Measurements from ENCODE around the gene TAF1. TPM values are rescaled to one million over a fixed set of nuclear protein-coding genes. Genes with fewer than 3 reads are reported as not detected.
A peak's percentile ranks its signal among the peaks of the same experiment; 100 is the strongest.

Gene TAF1
- total and polyA plus RNA-seq, 9 of the 15 experiments (the other 6 are each of a cell fraction or from before 2014, with no cell fraction given): 6.4 to 45.1 (median 38.1) TPM

DNA sequence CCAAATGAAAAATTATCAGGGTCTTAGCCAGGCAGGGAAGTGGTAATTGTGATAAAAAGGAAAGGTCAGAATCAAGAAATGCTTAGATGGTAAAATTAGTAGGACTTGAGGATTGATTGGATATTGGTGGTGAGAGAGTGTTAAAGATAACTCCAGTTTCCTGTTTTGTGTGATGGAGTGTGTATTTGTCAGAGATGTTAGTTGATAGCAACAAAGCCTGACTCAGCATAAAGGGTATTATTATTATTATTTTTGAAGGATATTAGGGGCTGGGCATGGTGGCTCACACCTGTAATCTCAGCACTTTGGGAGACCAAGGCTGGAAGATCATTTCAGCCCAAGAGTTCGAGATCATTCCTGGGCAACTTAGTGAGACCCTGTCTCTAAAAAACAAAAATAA is 143.1 kb downstream of the TAF1 start:
- intact Hi-C loops (cut with micrococcal nuclease): no loop called here
- no TSS peak for BruUV-seq (replicated peaks)
- no peaks in the 10 kb centered on the region for H3K9me1 ChIP-seq (ENCODE audit: control insufficient read depth, insufficient read depth, low read length)
- no peaks in the 10 kb centered on the region for H3K4me1 ChIP-seq (replicated peaks in 1 of 2; ENCODE audit: control insufficient read depth in 2 of 2, insufficient read depth in 2 of 2, low read length in 2 of 2)
- H4K20me1 ChIP-seq (replicated peaks; ENCODE audit: control insufficient read depth, insufficient read depth, low read length): no peaks in the 10 kb centered on the region
- ChIA-PET CTCF (ENCODE audit: low intra/inter-chr PET ratio) (no interaction called here), POLR2A (interaction anchor here (0.7 kb wide), 1 partner anchor 21 kb away, joined by 3 read pairs; no protein-coding TSS in a partner anchor)
- H3K4me3 ChIP-seq: no peak overlapping the region
- no peaks in the 10 kb centered on the region for H3K79me2 ChIP-seq (ENCODE audit: control insufficient read depth, insufficient read depth, low read length)
- FAIRE-seq (no peak), ATAC-seq (no peak), DNase-seq (ENCODE audit: extremely low read depth in 1 of 4, low spot score in 3 of 4) (no peak)
- H3K27me3 ChIP-seq (ENCODE audit: control insufficient read depth in 2 of 2, insufficient read depth in 2 of 2, low read length in 2 of 2): no peaks in the 10 kb centered on the region
- no peaks in the 10 kb centered on the region; the same call in 1 of the 2 replicates for H3K9me3 ChIP-seq (replicated peaks; ENCODE audit: control insufficient read depth, insufficient read depth, low read depth, low read length)
- H3K36me3 ChIP-seq (ENCODE audit: control insufficient read depth, insufficient read depth, low read length): no peaks in the 10 kb centered on the region
- H3K9ac ChIP-seq (ENCODE audit: insufficient read depth in 1 of 2, low read depth in 2 of 2, low read length in 2 of 2): no peak overlapping the region
- no peak overlapping the region for H3K27ac ChIP-seq (ENCODE audit: extremely low read depth, low read depth, low read length)
- WGBS (ENCODE audit: insufficient coverage, low coverage, missing lambda C conversion rate): 18% methylated on average over 1 of the region's 1 CpG
- in situ Hi-C loops (cut with MboI): no loop called here
- no peak overlapping the region for H3K4me2 ChIP-seq (ENCODE audit: insufficient read depth, low read length)
- no peak overlapping the region for H2AFZ ChIP-seq (ENCODE audit: low read depth, low read length)
- TF ChIP-seq MCM5 (IDR thresholded peaks at IDR 0.05; ENCODE audit: low read depth) (no peak), HLTF (IDR thresholded peaks at IDR 0.05) (no peak), ZNF778 (CRISPR knock-in tag; IDR thresholded peaks at IDR 0.05) (no peak), RBM25 (IDR thresholded peaks at IDR 0.05; ENCODE audit: low read depth, low read length, severe bottlenecking) (no peak), STAT5B (CRISPR knock-in tag; IDR thresholded peaks at IDR 0.05) (no peak), ZNF717 (CRISPR knock-in tag; IDR thresholded peaks at IDR 0.05) (no peak), MYC (IDR thresholded peaks at IDR 0.05; ENCODE audit: low read depth, low read length) (no peak), MYC (CRISPR knock-in tag; IDR thresholded peaks at IDR 0.05; ENCODE audit: borderline replicate concordance, low read depth) (no peak), SP2 (IDR thresholded peaks at IDR 0.05; ENCODE audit: extremely low read depth, low read depth, low read length, poor library complexity, severe bottlenecking) (no peak), POLR2G (IDR thresholded peaks at IDR 0.05; ENCODE audit: low read depth, low read length) (no peak), BRD4 (IDR thresholded peaks at IDR 0.05) (no peak), MAFG (tag; conservative IDR thresholded peaks at IDR 0.05) (peak; percentile 74), GTF2A2 (tag; IDR thresholded peaks at IDR 0.05) (no peak), RBM39 (optimal IDR thresholded peaks at IDR 0.05; ENCODE audit: low read depth, low read length) (no peak), ZNF41 (CRISPR knock-in tag; conservative IDR thresholded peaks at IDR 0.05) (no peak), RBM17 (IDR thresholded peaks at IDR 0.05; ENCODE audit: borderline replicate concordance, low read depth, low read length) (no peak), HNRNPK (IDR thresholded peaks at IDR 0.05; ENCODE audit: low read depth, low read length, poor library complexity, severe bottlenecking) (no peak), FIP1L1 (IDR thresholded peaks at IDR 0.05; ENCODE audit: low read depth, low read length, poor library complexity, severe bottlenecking) (no peak), MAFF (IDR thresholded peaks at IDR 0.05; ENCODE audit: low read length) (peak; percentile 76), BRF1 (IDR thresholded peaks at IDR 0.05; ENCODE audit: borderline replicate concordance, extremely low read depth, insufficient read length) (no peak), MAFK (IDR thresholded peaks at IDR 0.05; ENCODE audit: low read length) (peak; percentile 78), C11orf30 (IDR thresholded peaks at IDR 0.05; ENCODE audit: low read depth) (peak; percentile 81), ZNF174 (CRISPR knock-in tag; IDR thresholded peaks at IDR 0.05) (no peak)
- TF ChIP-seq, protein P1, sequence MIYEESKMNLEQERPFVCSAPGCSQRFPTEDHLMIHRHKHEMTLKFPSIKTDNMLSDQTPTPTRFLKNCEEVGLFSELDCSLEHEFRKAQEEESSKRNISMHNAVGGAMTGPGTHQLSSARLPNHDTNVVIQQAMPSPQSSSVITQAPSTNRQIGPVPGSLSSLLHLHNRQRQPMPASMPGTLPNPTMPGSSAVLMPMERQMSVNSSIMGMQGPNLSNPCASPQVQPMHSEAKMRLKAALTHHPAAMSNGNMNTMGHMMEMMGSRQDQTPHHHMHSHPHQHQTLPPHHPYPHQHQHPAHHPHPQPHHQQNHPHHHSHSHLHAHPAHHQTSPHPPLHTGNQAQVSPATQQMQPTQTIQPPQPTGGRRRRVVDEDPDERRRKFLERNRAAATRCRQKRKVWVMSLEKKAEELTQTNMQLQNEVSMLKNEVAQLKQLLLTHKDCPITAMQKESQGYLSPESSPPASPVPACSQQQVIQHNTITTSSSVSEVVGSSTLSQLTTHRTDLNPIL (CRISPR knock-in tag; IDR thresholded peaks at IDR 0.05): no peak

Measured in K562 (cell line).